Adrenal gland (tissue), 5 donors: ENCODE data around the gene FAM184B.

Experiments used
- CTCF ChIP-seq, 6 experiments: fragments of 450-650 bp in 4 of 6; fragments of 200-600 bp in 2 of 6; sonication (generic) in 1 of 6; IDR thresholded peaks; 1 replicate in 5 of 6; 2 replicates in 1 of 6; pipeline versions ENCODE4 v1.5.1 to v1.8.0; 2016 to 2021; ENCODE audit warnings: antibody characterized with exemption in 6 of 6, mild to moderate bottlenecking in 2 of 6, moderate library complexity in 1 of 6
- POLR2A ChIP-seq, 2 donors: fragments of 450-650 bp; IDR thresholded peaks; one replicate each; pipeline ENCODE4 v1.6.1; 2017; ENCODE audit warnings: antibody characterized with exemption in 2 of 2, mild to moderate bottlenecking in 2 of 2, moderate library complexity in 1 of 2
- donor health status: DM: no; HTN: no; CAD: no.

GRCh38 chr4:17654701-17655100 is 126.7 kb downstream of the FAM184B start:
- no peak for TF ChIP-seq CTCF (IDR thresholded peaks at IDR 0.05)
- TF ChIP-seq POLR2A (IDR thresholded peaks at IDR 0.05), result no peak
